ENCODE results near the gene CEP152.

DNA sequence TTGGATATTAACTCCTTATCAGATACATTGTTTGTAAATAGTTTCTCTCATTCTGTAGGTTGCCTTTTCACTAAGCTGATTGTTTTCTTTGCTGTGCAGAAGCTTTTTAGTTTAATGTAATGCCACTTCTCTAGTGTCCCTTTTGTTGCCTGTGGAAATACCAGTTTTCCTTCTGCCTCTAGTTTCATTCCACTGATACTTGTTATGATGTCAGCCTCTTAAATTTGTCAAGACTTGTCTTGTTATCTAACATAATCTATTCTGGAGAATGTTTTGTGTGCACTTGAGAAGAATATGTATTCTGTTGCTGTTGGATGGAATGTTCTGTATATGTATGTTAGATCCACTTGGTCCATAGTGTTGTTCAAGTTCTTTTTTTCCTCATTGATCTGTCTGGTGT lies 18.0 kb upstream of the CEP152 start:
- TF ChIP-seq POLR2A (IDR thresholded peaks at IDR 0.05): no peak
- TF ChIP-seq, protein P1, sequence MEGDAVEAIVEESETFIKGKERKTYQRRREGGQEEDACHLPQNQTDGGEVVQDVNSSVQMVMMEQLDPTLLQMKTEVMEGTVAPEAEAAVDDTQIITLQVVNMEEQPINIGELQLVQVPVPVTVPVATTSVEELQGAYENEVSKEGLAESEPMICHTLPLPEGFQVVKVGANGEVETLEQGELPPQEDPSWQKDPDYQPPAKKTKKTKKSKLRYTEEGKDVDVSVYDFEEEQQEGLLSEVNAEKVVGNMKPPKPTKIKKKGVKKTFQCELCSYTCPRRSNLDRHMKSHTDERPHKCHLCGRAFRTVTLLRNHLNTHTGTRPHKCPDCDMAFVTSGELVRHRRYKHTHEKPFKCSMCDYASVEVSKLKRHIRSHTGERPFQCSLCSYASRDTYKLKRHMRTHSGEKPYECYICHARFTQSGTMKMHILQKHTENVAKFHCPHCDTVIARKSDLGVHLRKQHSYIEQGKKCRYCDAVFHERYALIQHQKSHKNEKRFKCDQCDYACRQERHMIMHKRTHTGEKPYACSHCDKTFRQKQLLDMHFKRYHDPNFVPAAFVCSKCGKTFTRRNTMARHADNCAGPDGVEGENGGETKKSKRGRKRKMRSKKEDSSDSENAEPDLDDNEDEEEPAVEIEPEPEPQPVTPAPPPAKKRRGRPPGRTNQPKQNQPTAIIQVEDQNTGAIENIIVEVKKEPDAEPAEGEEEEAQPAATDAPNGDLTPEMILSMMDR (IDR thresholded peaks at IDR 0.05): no peak
